Thyroid gland (tissue), 4 donors: ENCODE measurements around the gene AGFG2.

ENCODE experiments used
- CTCF ChIP-seq, 6 experiments: fragments of 200-600 bp in 3 of 6; fragments of 450-650 bp in 3 of 6; sonication (generic) in 3 of 6; IDR thresholded peaks; one replicate each; pipeline ENCODE4 v1.5.1; 2016 to 2019; ENCODE audit warnings: antibody characterized with exemption in 6 of 6, mild to moderate bottlenecking in 2 of 6, inconsistent platforms in 1 of 6, moderate library complexity in 1 of 6
- POLR2A ChIP-seq, 2 donors: fragments of 450-650 bp; IDR thresholded peaks; one replicate each; pipeline ENCODE4 v1.6.1; 2017; ENCODE audit warnings: antibody characterized with exemption in 2 of 2, mild to moderate bottlenecking in 2 of 2, moderate library complexity in 1 of 2

DNA sequence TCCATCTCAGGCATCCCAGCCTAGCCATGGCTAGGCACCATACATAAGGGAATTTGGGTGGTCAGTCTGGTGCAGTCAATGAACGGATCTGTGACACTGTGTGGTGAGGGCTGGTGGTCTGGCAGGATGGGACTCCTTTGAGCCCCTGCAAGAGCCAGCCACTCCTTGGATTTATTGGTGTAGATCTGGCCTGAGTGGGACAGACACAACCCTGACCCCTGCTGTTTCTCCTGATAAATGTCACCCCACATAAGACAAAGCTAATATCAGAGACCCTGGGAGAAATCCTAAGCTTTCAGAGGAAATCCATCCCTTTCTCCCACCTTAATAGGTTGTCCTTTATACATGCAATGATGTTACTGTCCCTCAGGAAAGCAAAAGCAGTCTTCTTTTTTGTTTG is 49.4 kb downstream of the AGFG2 start:
- TF ChIP-seq CTCF (IDR thresholded peaks at IDR 0.05) (peak in 3 of 6 experiments; percentile 26 to 40 (median 31)), POLR2A (IDR thresholded peaks at IDR 0.05) (no peak)
